OCI-LY1 (cell line): Measurements from ENCODE around the gene RRAGA.

Experiments used
- EZH2 ChIP-seq: fragments of 200-600 bp; sonication (generic), shearing (Covaris generic); IDR thresholded peaks from 2 replicates; pipeline ENCODE4 v1.8.0; 2017; ENCODE audit warnings: borderline replicate concordance, mixed run types, mild to moderate bottlenecking, antibody characterized with exemption, low read length, moderate library complexity, mixed read lengths
- TF ChIP-seq, protein P1 (sequence below): fragments of 200-600 bp; sonication (generic), shearing (Covaris generic); IDR thresholded peaks from 2 replicates; pipeline ENCODE4 v1.5.1; 2017; ENCODE audit warnings: mild to moderate bottlenecking, antibody characterized with exemption, low read length, moderate library complexity, mixed read lengths

- TF ChIP-seq, protein P1, sequence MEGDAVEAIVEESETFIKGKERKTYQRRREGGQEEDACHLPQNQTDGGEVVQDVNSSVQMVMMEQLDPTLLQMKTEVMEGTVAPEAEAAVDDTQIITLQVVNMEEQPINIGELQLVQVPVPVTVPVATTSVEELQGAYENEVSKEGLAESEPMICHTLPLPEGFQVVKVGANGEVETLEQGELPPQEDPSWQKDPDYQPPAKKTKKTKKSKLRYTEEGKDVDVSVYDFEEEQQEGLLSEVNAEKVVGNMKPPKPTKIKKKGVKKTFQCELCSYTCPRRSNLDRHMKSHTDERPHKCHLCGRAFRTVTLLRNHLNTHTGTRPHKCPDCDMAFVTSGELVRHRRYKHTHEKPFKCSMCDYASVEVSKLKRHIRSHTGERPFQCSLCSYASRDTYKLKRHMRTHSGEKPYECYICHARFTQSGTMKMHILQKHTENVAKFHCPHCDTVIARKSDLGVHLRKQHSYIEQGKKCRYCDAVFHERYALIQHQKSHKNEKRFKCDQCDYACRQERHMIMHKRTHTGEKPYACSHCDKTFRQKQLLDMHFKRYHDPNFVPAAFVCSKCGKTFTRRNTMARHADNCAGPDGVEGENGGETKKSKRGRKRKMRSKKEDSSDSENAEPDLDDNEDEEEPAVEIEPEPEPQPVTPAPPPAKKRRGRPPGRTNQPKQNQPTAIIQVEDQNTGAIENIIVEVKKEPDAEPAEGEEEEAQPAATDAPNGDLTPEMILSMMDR = no peak
- no peak for TF ChIP-seq EZH2
Measured at GRCh38 chr9:19027825-19028224, 21.4 kb upstream of the RRAGA start.
